Mucosa of rectum (tissue), 2 donors: ENCODE measurements around the gene AGPAT4.
A peak's percentile ranks its signal among the peaks of the same experiment; 100 is the strongest.

ENCODE experiments used
- H3K27ac ChIP-seq, 2 donors: one replicate each; pipeline ENCODE4 v1.7.0; 2013; ENCODE audit warnings: inconsistent platforms in 2 of 2, low read depth in 2 of 2, low read length in 2 of 2
- H3K27me3 ChIP-seq, 2 donors: one replicate each; pipeline ENCODE4 v1.7.0; 2013; ENCODE audit warnings: low read length in 2 of 2; ENCODE audit not compliant: control insufficient read depth in 2 of 2, insufficient read depth in 2 of 2
- H3K36me3 ChIP-seq, 2 donors: one replicate each; pipeline ENCODE4 v1.7.0; 2013; ENCODE audit warnings: low read length in 2 of 2; ENCODE audit not compliant: control insufficient read depth in 2 of 2, insufficient read depth in 2 of 2
- H3K4me1 ChIP-seq, 2 donors: one replicate each; pipeline ENCODE4 v1.7.0; 2013; ENCODE audit warnings: low read length in 2 of 2, mild to moderate bottlenecking in 1 of 2; ENCODE audit not compliant: control insufficient read depth in 2 of 2, insufficient read depth in 2 of 2
- H3K4me3 ChIP-seq, 2 donors: one replicate each; pipeline ENCODE4 v1.7.0; 2013; ENCODE audit warnings: low read length in 2 of 2
- H3K9ac ChIP-seq, 2 donors: one replicate each; pipeline ENCODE4 v1.7.0; 2013; ENCODE audit warnings: low read length in 2 of 2, low read depth in 1 of 2, mild to moderate bottlenecking in 1 of 2
- H3K9me3 ChIP-seq, 2 donors: one replicate each; pipeline ENCODE4 v1.7.0; 2013; ENCODE audit warnings: low read length in 2 of 2; ENCODE audit not compliant: control insufficient read depth in 2 of 2
- donor health status: healthy.
- donor health status: Normal muscosa, but diverticular disease.

The AGPAT4 gene

GRCh38 chr6:161257793-161258457, 15.9 kb downstream of the AGPAT4 start:
- Histone ChIP-seq H3K27ac (no peak overlapping the region), H3K27me3 (no peaks in the 10 kb centered on the region), H3K4me1 (no peaks in the 10 kb centered on the region), H3K9me3 (no peaks in the 10 kb centered on the region), H3K4me3 (no peak overlapping the region), H3K9ac (no peak overlapping the region), H3K36me3 (no peaks in the 10 kb centered on the region)

- H3K27ac ChIP-seq = no peak overlapping the region
- H3K4me1 ChIP-seq = no peaks in the 10 kb centered on the region
- no peak overlapping the region for H3K4me3 ChIP-seq
- H3K9ac ChIP-seq = no peak overlapping the region
- no peaks in the 10 kb centered on the region for H3K27me3 ChIP-seq
- no peaks in the 10 kb centered on the region for H3K36me3 ChIP-seq
- no peaks in the 10 kb centered on the region for H3K9me3 ChIP-seq
Measured at GRCh38 chr6:161256407-161256806, 17.5 kb downstream of the AGPAT4 start.

- no peaks in the 10 kb centered on the region for H3K9me3 ChIP-seq
Measured at GRCh38 chr6:161255518-161255917, 18.3 kb downstream of the AGPAT4 start.

GRCh38 chr6:161254464-161255253, 19.2 kb downstream of the AGPAT4 start:
- no peak overlapping the region for H3K9ac ChIP-seq
- H3K27ac ChIP-seq = no peak overlapping the region
- no peak overlapping the region for H3K4me3 ChIP-seq

More at GRCh38 chr6:161255518-161255917, 18.3 kb downstream of the AGPAT4 start:
- no peaks in the 10 kb centered on the region for H3K27me3 ChIP-seq
- H3K36me3 ChIP-seq = no peaks in the 10 kb centered on the region
- H3K27ac ChIP-seq = no peak overlapping the region
- H3K4me1 ChIP-seq = no peaks in the 10 kb centered on the region
- peak overlapping the region in 1 of 2 donors; percentile 37 for H3K9ac ChIP-seq
- no peak overlapping the region for H3K4me3 ChIP-seq

GRCh38 chr6:161254126-161254463, 19.8 kb downstream of the AGPAT4 start:
- no peaks in the 10 kb centered on the region for H3K9me3 ChIP-seq
- no peaks in the 10 kb centered on the region for H3K27me3 ChIP-seq
- no peak overlapping the region for H3K9ac ChIP-seq
- no peaks in the 10 kb centered on the region for H3K36me3 ChIP-seq
- H3K4me3 ChIP-seq = no peak overlapping the region
- no peaks in the 10 kb centered on the region for H3K4me1 ChIP-seq
- H3K27ac ChIP-seq = no peak overlapping the region

More at GRCh38 chr6:161254464-161255253, 19.2 kb downstream of the AGPAT4 start:
- H3K4me1 ChIP-seq = no peaks in the 10 kb centered on the region
- H3K27me3 ChIP-seq = no peaks in the 10 kb centered on the region
- H3K36me3 ChIP-seq = no peaks in the 10 kb centered on the region
- no peaks in the 10 kb centered on the region for H3K9me3 ChIP-seq

- no peak overlapping the region for H3K4me3 ChIP-seq
- no peak overlapping the region for H3K27ac ChIP-seq
- H3K4me1 ChIP-seq = no peaks in the 10 kb centered on the region
- no peaks in the 10 kb centered on the region for H3K36me3 ChIP-seq
- no peaks in the 10 kb centered on the region for H3K9me3 ChIP-seq
- no peaks in the 10 kb centered on the region for H3K27me3 ChIP-seq
- no peak overlapping the region for H3K9ac ChIP-seq
Measured at GRCh38 chr6:161251345-161251744, 22.5 kb downstream of the AGPAT4 start.

- H3K9ac ChIP-seq = no peak overlapping the region
- no peaks in the 10 kb centered on the region for H3K36me3 ChIP-seq
- no peak overlapping the region for H3K27ac ChIP-seq
- no peak overlapping the region for H3K4me3 ChIP-seq
- no peaks in the 10 kb centered on the region for H3K4me1 ChIP-seq
- no peaks in the 10 kb centered on the region for H3K27me3 ChIP-seq
- no peaks in the 10 kb centered on the region for H3K9me3 ChIP-seq
Measured at GRCh38 chr6:161249327-161249726, 24.5 kb downstream of the AGPAT4 start.

- no peak overlapping the region for H3K9ac ChIP-seq
- H3K4me1 ChIP-seq = no peaks in the 10 kb centered on the region
- H3K9me3 ChIP-seq = no peaks in the 10 kb centered on the region
- H3K4me3 ChIP-seq = no peak overlapping the region
- H3K27me3 ChIP-seq = no peaks in the 10 kb centered on the region
- no peaks in the 10 kb centered on the region for H3K36me3 ChIP-seq
- no peak overlapping the region for H3K27ac ChIP-seq
Measured at GRCh38 chr6:161246725-161247124, 27.1 kb downstream of the AGPAT4 start.

- H3K27me3 ChIP-seq = no peaks in the 10 kb centered on the region
- H3K27ac ChIP-seq = no peak overlapping the region
- H3K9ac ChIP-seq = no peak overlapping the region
- H3K4me1 ChIP-seq = no peaks in the 10 kb centered on the region
- no peak overlapping the region for H3K4me3 ChIP-seq
- no peaks in the 10 kb centered on the region for H3K9me3 ChIP-seq
- no peaks in the 10 kb centered on the region for H3K36me3 ChIP-seq
Measured at GRCh38 chr6:161245363-161245762, 28.5 kb downstream of the AGPAT4 start.

- no peak overlapping the region for H3K27ac ChIP-seq
- H3K27me3 ChIP-seq = no peaks in the 10 kb centered on the region
- H3K4me1 ChIP-seq = no peaks in the 10 kb centered on the region
- H3K36me3 ChIP-seq = no peaks in the 10 kb centered on the region
- H3K9me3 ChIP-seq = no peaks in the 10 kb centered on the region
- H3K9ac ChIP-seq = no peak overlapping the region
- H3K4me3 ChIP-seq = no peak overlapping the region
Measured at GRCh38 chr6:161244725-161245124, 29.1 kb downstream of the AGPAT4 start.
